ENCODE measurements around the gene TTLL10.

The TTLL10 gene

GRCh38 chr1:1182491-1183220, 9.0 kb downstream of the TTLL10 start:
- no peaks in the 10 kb centered on the region for H3K36me3 ChIP-seq (ENCODE audit: insufficient read depth, low read length)
- no peak overlapping the region for H3K9ac ChIP-seq (ENCODE audit: low read depth, low read length, poor library complexity, severe bottlenecking)
- H3K79me2 ChIP-seq (ENCODE audit: insufficient read depth, low read length) = no peaks in the 10 kb centered on the region
- no peak overlapping the region for H2AFZ ChIP-seq (ENCODE audit: low read length)
- no peaks in the 10 kb centered on the region for H4K20me1 ChIP-seq (ENCODE audit: insufficient read depth, low read length, poor library complexity, severe bottlenecking)
- H3K9me2 ChIP-seq (replicated peaks; ENCODE audit: low read depth, low read length) = no peaks in the 10 kb centered on the region
- TF ChIP-seq EZH2phosphoT487 (IDR thresholded peaks at IDR 0.05; ENCODE audit: borderline replicate concordance) = no peak
- no peak for TF ChIP-seq CTCF (conservative IDR thresholded peaks at IDR 0.05; ENCODE audit: low read length)
- no peak overlapping the region for H3K4me2 ChIP-seq (ENCODE audit: low read depth, low read length, poor library complexity, severe bottlenecking)
- H3F3A ChIP-seq (ENCODE audit: low read depth) = no peaks in the 10 kb centered on the region
- no peak overlapping the region for H3K4me3 ChIP-seq (ENCODE audit: low read length, poor library complexity, severe bottlenecking)
- no peaks in the 10 kb centered on the region for H3K27me3 ChIP-seq (ENCODE audit: insufficient read depth, low read length, poor library complexity, severe bottlenecking)
- H3K9me3 ChIP-seq (ENCODE audit: insufficient read depth, low read depth, low read length) = no peaks in the 10 kb centered on the region
- no peaks in the 10 kb centered on the region for H3K4me1 ChIP-seq (ENCODE audit: insufficient read depth, low read length, poor library complexity, severe bottlenecking)

- no peaks in the 10 kb centered on the region for H3F3A ChIP-seq (ENCODE audit: low read depth)
- H3K4me3 ChIP-seq (ENCODE audit: low read length, poor library complexity, severe bottlenecking) = no peak overlapping the region
- no peaks in the 10 kb centered on the region for H4K20me1 ChIP-seq (ENCODE audit: insufficient read depth, low read length, poor library complexity, severe bottlenecking)
- H3K36me3 ChIP-seq (ENCODE audit: insufficient read depth, low read length) = no peaks in the 10 kb centered on the region
- H2AFZ ChIP-seq (ENCODE audit: low read length) = no peak overlapping the region
- H3K27me3 ChIP-seq (ENCODE audit: insufficient read depth, low read length, poor library complexity, severe bottlenecking) = no peaks in the 10 kb centered on the region
- no peaks in the 10 kb centered on the region for H3K4me1 ChIP-seq (ENCODE audit: insufficient read depth, low read length, poor library complexity, severe bottlenecking)
- H3K9me2 ChIP-seq (replicated peaks; ENCODE audit: low read depth, low read length) = no peaks in the 10 kb centered on the region
- no peak overlapping the region for H3K9ac ChIP-seq (ENCODE audit: low read depth, low read length, poor library complexity, severe bottlenecking)
- no peak for TF ChIP-seq CTCF (conservative IDR thresholded peaks at IDR 0.05; ENCODE audit: low read length)
- TF ChIP-seq EZH2phosphoT487 (IDR thresholded peaks at IDR 0.05; ENCODE audit: borderline replicate concordance) = no peak
- no peaks in the 10 kb centered on the region for H3K9me3 ChIP-seq (ENCODE audit: insufficient read depth, low read depth, low read length)
- no peak overlapping the region for H3K4me2 ChIP-seq (ENCODE audit: low read depth, low read length, poor library complexity, severe bottlenecking)
- no peaks in the 10 kb centered on the region for H3K79me2 ChIP-seq (ENCODE audit: insufficient read depth, low read length)
Measured at GRCh38 chr1:1183221-1183747, 9.6 kb downstream of the TTLL10 start.

- TF ChIP-seq EZH2phosphoT487 (IDR thresholded peaks at IDR 0.05; ENCODE audit: borderline replicate concordance) (no peak), CTCF (conservative IDR thresholded peaks at IDR 0.05; ENCODE audit: low read length) (no peak)
- no peaks in the 10 kb centered on the region for H3K79me2 ChIP-seq (ENCODE audit: insufficient read depth, low read length)
- H3K4me2 ChIP-seq (ENCODE audit: low read depth, low read length, poor library complexity, severe bottlenecking) = no peak overlapping the region
- no peak overlapping the region for H2AFZ ChIP-seq (ENCODE audit: low read length)
- H3K9me3 ChIP-seq (ENCODE audit: insufficient read depth, low read depth, low read length) = no peaks in the 10 kb centered on the region
- H3K4me3 ChIP-seq (ENCODE audit: low read length, poor library complexity, severe bottlenecking) = no peak overlapping the region
- no peaks in the 10 kb centered on the region for H3K4me1 ChIP-seq (ENCODE audit: insufficient read depth, low read length, poor library complexity, severe bottlenecking)
- no peaks in the 10 kb centered on the region for H3K27me3 ChIP-seq (ENCODE audit: insufficient read depth, low read length, poor library complexity, severe bottlenecking)
- H3F3A ChIP-seq (ENCODE audit: low read depth) = no peaks in the 10 kb centered on the region
- no peaks in the 10 kb centered on the region for H3K36me3 ChIP-seq (ENCODE audit: insufficient read depth, low read length)
- no peaks in the 10 kb centered on the region for H4K20me1 ChIP-seq (ENCODE audit: insufficient read depth, low read length, poor library complexity, severe bottlenecking)
- no peaks in the 10 kb centered on the region for H3K9me2 ChIP-seq (replicated peaks; ENCODE audit: low read depth, low read length)
- H3K9ac ChIP-seq (ENCODE audit: low read depth, low read length, poor library complexity, severe bottlenecking) = no peak overlapping the region
Measured at GRCh38 chr1:1183833-1184775, 10.4 kb downstream of the TTLL10 start.

Measured in Loucy (cell line).